SK-N-SH (cell line): Measurements from ENCODE around the gene CDK6. TPM values are rescaled to one million over a fixed set of nuclear protein-coding genes. Genes with fewer than 3 reads are reported as not detected.

Source experiments
- CTCF ChIA-PET: fragments of 300-600, 350-600 bp; formaldehyde crosslinking; extraction: SDS; loops from one replicate; lab custom pipeline; 2021; lab: Yijun Ruan, JAX
- POLR2A ChIA-PET: fragments of 350-600 bp; sonication (Branson Sonifier 250); formaldehyde crosslinking; extraction: SDS; loops from one replicate; lab custom pipeline; 2020; ENCODE audit warnings: antibody characterized with exemption, inconsistent platforms; lab: Yijun Ruan, JAX
- DNase-seq: peaks from one replicate; pipeline ENCODE4 v3.0.0; 2012
- H2AFZ ChIP-seq: fragments of 200-600 bp; sonication (generic); 2 replicates; pipeline ENCODE4 v1.8.1; 2016; ENCODE audit warnings: antibody characterized with exemption, mild to moderate bottlenecking, low read depth
- H3F3A ChIP-seq: fragments of 200-600 bp; sonication (generic); replicated peaks from 2 replicates; pipeline ENCODE3; 2016; ENCODE audit warnings: antibody characterized with exemption, mild to moderate bottlenecking; ENCODE audit not compliant: insufficient read depth
- H3K27ac ChIP-seq, 2 experiments: fragments of 200-500 bp in 1 of 2; fragments of 200-600 bp in 1 of 2; sonication (Bioruptor generic) in 1 of 2; sonication (generic), shearing (Covaris generic) in 1 of 2; 2 replicates each; pipeline versions ENCODE4 v1.5.1 to v1.6.1; 2014 to 2016; ENCODE audit warnings: low read depth in 2 of 2, inconsistent platforms in 1 of 2, low read length in 1 of 2, mild to moderate bottlenecking in 1 of 2, mixed read lengths in 1 of 2
- H3K27me3 ChIP-seq: fragments of 200-600 bp; sonication (generic), shearing (Covaris generic); 2 replicates; pipeline ENCODE4 v1.6.1; 2016; ENCODE audit warnings: mixed run types; ENCODE audit not compliant: insufficient read depth
- H3K36me3 ChIP-seq, 2 experiments: fragments of 200-500 bp in 1 of 2; fragments of 200-600 bp in 1 of 2; sonication (Bioruptor generic) in 1 of 2; sonication (generic) in 1 of 2; replicated peaks in 1 of 2; 2 replicates each; pipeline versions ENCODE3 to v1.5.1; 2014 to 2016; ENCODE audit warnings: low read length in 1 of 2, mild to moderate bottlenecking in 1 of 2; ENCODE audit not compliant: insufficient read depth in 2 of 2, control insufficient read depth in 1 of 2
- H3K4me1 ChIP-seq, 2 experiments: fragments of 200-500 bp in 1 of 2; fragments of 200-600 bp in 1 of 2; sonication (Bioruptor generic) in 1 of 2; sonication (generic), shearing (Covaris generic) in 1 of 2; 2 replicates each; pipeline versions ENCODE4 v1.5.1 to v1.6.1; 2014 to 2016; ENCODE audit warnings: low read depth in 1 of 2, low read length in 1 of 2, mixed run types in 1 of 2; ENCODE audit not compliant: insufficient read depth in 2 of 2, control insufficient read depth in 1 of 2
- H3K4me2 ChIP-seq: fragments of 200-600 bp; sonication (generic), shearing (Covaris generic); 2 replicates; pipeline ENCODE4 v1.6.1; 2017; ENCODE audit warnings: mixed run types
- H3K4me3 ChIP-seq, 2 experiments: fragments of 200-500 bp in 1 of 2; fragments of 200-600 bp in 1 of 2; sonication (Bioruptor generic) in 1 of 2; sonication (generic), shearing (Covaris generic) in 1 of 2; 2 replicates each; pipeline versions ENCODE4 v1.5.1 to v1.8.1; 2014 to 2016; ENCODE audit warnings: low read depth in 2 of 2, inconsistent platforms in 1 of 2, low read length in 1 of 2, mild to moderate bottlenecking in 1 of 2, mixed read lengths in 1 of 2, moderate library complexity in 1 of 2
- H3K79me2 ChIP-seq: fragments of 200-600 bp; sonication (generic); 2 replicates; pipeline ENCODE4 v1.8.1; 2017; ENCODE audit warnings: mild to moderate bottlenecking; ENCODE audit not compliant: insufficient read depth
- H3K9ac ChIP-seq: fragments of 200-600 bp; sonication (generic); 2 replicates; pipeline ENCODE4 v1.6.1; 2017; ENCODE audit warnings: mixed run types
- H3K9me2 ChIP-seq: fragments of 200-600 bp; sonication (generic); 2 replicates; pipeline ENCODE4 v1.6.1; 2017; ENCODE audit warnings: mixed run types
- H3K9me3 ChIP-seq: fragments of 200-600 bp; sonication (generic); 2 replicates; pipeline ENCODE4 v1.6.1; 2017; ENCODE audit warnings: mixed run types, mild to moderate bottlenecking, moderate library complexity
- H4K20me1 ChIP-seq: fragments of 200-600 bp; sonication (generic); 2 replicates; pipeline ENCODE4 v1.6.1; 2017; ENCODE audit warnings: mild to moderate bottlenecking, mixed run types; ENCODE audit not compliant: insufficient read depth
- EP300 ChIP-seq, 2 experiments: IDR thresholded peaks; 2 replicates each; pipeline versions ENCODE4 v1.4.0 to v1.6.1; 2012; ENCODE audit warnings: borderline replicate concordance in 1 of 2, low read depth in 1 of 2, low read length in 1 of 2
- FOSL2 ChIP-seq: IDR thresholded peaks from 2 replicates; pipeline ENCODE4 v1.4.0; 2012; ENCODE audit warnings: low read depth, mild to moderate bottlenecking, moderate library complexity, borderline replicate concordance
- FOXM1 ChIP-seq: IDR thresholded peaks from 2 replicates; pipeline ENCODE4 v1.4.0; 2012; ENCODE audit warnings: low read depth, mild to moderate bottlenecking
- GABPA ChIP-seq: IDR thresholded peaks from 2 replicates; pipeline ENCODE4 v1.4.0; 2012; ENCODE audit warnings: low read depth, mild to moderate bottlenecking
- GATA2 ChIP-seq: sonication (generic); formaldehyde crosslinking; IDR thresholded peaks from 2 replicates; pipeline ENCODE4 v1.5.0; 2020; ENCODE audit warnings: mild to moderate bottlenecking, missing genetic modification reagents
- MEF2A ChIP-seq: IDR thresholded peaks from 2 replicates; pipeline ENCODE4 v1.4.0; 2012; ENCODE audit warnings: low read depth, borderline replicate concordance
- MXI1 ChIP-seq: IDR thresholded peaks from 2 replicates; pipeline ENCODE4 v1.6.1; 2012; ENCODE audit warnings: mild to moderate bottlenecking, low read depth, low read length, improper control_type of control experiment
- NFIC ChIP-seq: IDR thresholded peaks from 2 replicates; pipeline ENCODE4 v1.4.0; 2012; ENCODE audit warnings: borderline replicate concordance
- TAF1 ChIP-seq: IDR thresholded peaks from 2 replicates; pipeline ENCODE4 v1.6.1; 2012; ENCODE audit warnings: low read depth, mild to moderate bottlenecking, low read length, moderate library complexity, borderline replicate concordance
- TCF12 ChIP-seq: IDR thresholded peaks from 2 replicates; pipeline ENCODE4 v1.4.0; 2012
- TEAD4 ChIP-seq: IDR thresholded peaks from 2 replicates; pipeline ENCODE4 v1.4.0; 2012; ENCODE audit warnings: mild to moderate bottlenecking, borderline replicate concordance; ENCODE audit not compliant: insufficient read depth
- USF2 ChIP-seq: fragments of 150-350 bp; IDR thresholded peaks from 2 replicates; pipeline ENCODE4 v1.6.1; 2017; ENCODE audit warnings: antibody characterized with exemption, low read length, low read depth, borderline replicate concordance
- ZBTB33 ChIP-seq: IDR thresholded peaks from 2 replicates; pipeline ENCODE4 v1.4.0; 2012; ENCODE audit warnings: low read depth, borderline replicate concordance
- WGBS: methylation state at CpG from one replicate; pipeline ENCODE4 v1.1.6; 2017; ENCODE audit warnings: low lambda C conversion rate; 5-methylcytosine and 5-hydroxymethylcytosine counted together
- polyA plus RNA-seq, 3 experiments: library from polyadenylated mRNA; depleted of rRNA; stranded (reverse); fragments of >200 nt; gene quantifications; 2 replicates each; pipeline ENCODE4 v1.2.3, GENCODE V29; 2012
- TF ChIP-seq, protein P1 (sequence below): IDR thresholded peaks from 2 replicates; pipeline ENCODE4 v1.4.0; 2012; ENCODE audit warnings: low read depth, borderline replicate concordance
- TF ChIP-seq, protein P2 (sequence below): IDR thresholded peaks from 2 replicates; pipeline ENCODE4 v1.6.1; 2012; ENCODE audit warnings: mild to moderate bottlenecking, low read depth, low read length, moderate library complexity
- TF ChIP-seq, protein P3 (sequence below): fragments of 150-350 bp; IDR thresholded peaks from 2 replicates; pipeline ENCODE4 v1.6.1; 2016; ENCODE audit warnings: mild to moderate bottlenecking, low read depth, low read length

Gene CDK6
- polyA plus RNA-seq, 1 of the 3 experiments (the other 2 are of a cell fraction) = 30.3 TPM

GRCh38 chr7:92840316-92840715 lies 3.9 kb upstream of the CDK6 start:
- H3K27ac ChIP-seq = no peak overlapping the region
- no peaks in the 10 kb centered on the region for H3K36me3 ChIP-seq
- 85% methylated on average over 5 of the region's 5 CpGs for WGBS
- H3K9me3 ChIP-seq = no peaks in the 10 kb centered on the region
- no peaks in the 10 kb centered on the region for H3K9me2 ChIP-seq
- no peak for DNase-seq
- H3K79me2 ChIP-seq = peaks cover 8% of the 10 kb centered on the region
- no peak overlapping the region for H3K4me3 ChIP-seq
- peaks cover 10% of the 10 kb centered on the region for H3F3A ChIP-seq
- TF ChIP-seq, protein P1, sequence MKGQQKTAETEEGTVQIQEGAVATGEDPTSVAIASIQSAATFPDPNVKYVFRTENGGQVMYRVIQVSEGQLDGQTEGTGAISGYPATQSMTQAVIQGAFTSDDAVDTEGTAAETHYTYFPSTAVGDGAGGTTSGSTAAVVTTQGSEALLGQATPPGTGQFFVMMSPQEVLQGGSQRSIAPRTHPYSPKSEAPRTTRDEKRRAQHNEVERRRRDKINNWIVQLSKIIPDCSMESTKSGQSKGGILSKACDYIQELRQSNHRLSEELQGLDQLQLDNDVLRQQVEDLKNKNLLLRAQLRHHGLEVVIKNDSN = no peak
- TF ChIP-seq FOSL2 = no peak
- TF ChIP-seq GABPA = no peak
- no peak for TF ChIP-seq ZBTB33
- no peak for TF ChIP-seq EP300 (IDR thresholded peaks at IDR 0.05; ENCODE audit: borderline replicate concordance in 1 of 2, low read depth in 1 of 2, low read length in 1 of 2)
- no peak for TF ChIP-seq FOXM1
- TF ChIP-seq, protein P2, sequence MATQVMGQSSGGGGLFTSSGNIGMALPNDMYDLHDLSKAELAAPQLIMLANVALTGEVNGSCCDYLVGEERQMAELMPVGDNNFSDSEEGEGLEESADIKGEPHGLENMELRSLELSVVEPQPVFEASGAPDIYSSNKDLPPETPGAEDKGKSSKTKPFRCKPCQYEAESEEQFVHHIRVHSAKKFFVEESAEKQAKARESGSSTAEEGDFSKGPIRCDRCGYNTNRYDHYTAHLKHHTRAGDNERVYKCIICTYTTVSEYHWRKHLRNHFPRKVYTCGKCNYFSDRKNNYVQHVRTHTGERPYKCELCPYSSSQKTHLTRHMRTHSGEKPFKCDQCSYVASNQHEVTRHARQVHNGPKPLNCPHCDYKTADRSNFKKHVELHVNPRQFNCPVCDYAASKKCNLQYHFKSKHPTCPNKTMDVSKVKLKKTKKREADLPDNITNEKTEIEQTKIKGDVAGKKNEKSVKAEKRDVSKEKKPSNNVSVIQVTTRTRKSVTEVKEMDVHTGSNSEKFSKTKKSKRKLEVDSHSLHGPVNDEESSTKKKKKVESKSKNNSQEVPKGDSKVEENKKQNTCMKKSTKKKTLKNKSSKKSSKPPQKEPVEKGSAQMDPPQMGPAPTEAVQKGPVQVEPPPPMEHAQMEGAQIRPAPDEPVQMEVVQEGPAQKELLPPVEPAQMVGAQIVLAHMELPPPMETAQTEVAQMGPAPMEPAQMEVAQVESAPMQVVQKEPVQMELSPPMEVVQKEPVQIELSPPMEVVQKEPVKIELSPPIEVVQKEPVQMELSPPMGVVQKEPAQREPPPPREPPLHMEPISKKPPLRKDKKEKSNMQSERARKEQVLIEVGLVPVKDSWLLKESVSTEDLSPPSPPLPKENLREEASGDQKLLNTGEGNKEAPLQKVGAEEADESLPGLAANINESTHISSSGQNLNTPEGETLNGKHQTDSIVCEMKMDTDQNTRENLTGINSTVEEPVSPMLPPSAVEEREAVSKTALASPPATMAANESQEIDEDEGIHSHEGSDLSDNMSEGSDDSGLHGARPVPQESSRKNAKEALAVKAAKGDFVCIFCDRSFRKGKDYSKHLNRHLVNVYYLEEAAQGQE = no peak
- no peak for TF ChIP-seq GATA2
- no peak for TF ChIP-seq TEAD4
- no peak for TF ChIP-seq USF2
- TF ChIP-seq TAF1 = no peak
- no peak for TF ChIP-seq NFIC
- no peak for TF ChIP-seq TCF12
- TF ChIP-seq, protein P3, sequence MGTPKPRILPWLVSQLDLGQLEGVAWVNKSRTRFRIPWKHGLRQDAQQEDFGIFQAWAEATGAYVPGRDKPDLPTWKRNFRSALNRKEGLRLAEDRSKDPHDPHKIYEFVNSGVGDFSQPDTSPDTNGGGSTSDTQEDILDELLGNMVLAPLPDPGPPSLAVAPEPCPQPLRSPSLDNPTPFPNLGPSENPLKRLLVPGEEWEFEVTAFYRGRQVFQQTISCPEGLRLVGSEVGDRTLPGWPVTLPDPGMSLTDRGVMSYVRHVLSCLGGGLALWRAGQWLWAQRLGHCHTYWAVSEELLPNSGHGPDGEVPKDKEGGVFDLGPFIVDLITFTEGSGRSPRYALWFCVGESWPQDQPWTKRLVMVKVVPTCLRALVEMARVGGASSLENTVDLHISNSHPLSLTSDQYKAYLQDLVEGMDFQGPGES = no peak
- no peak for TF ChIP-seq MEF2A
- TF ChIP-seq MXI1 = no peak
- TF ChIP-seq, all 33 proteins: peak for 0
- H3K4me2 ChIP-seq = no peak overlapping the region
- peaks cover 3 to 8% of the 10 kb centered on the region in 2 experiments; a peak in 2 of 4 replicates for H3K4me1 ChIP-seq
- no peaks in the 10 kb centered on the region for H3K27me3 ChIP-seq
- CTCF ChIA-PET = no interaction called here
- H4K20me1 ChIP-seq = no peaks in the 10 kb centered on the region
- no peak overlapping the region for H3K9ac ChIP-seq
- no peak overlapping the region for H2AFZ ChIP-seq
- POLR2A ChIA-PET = no interaction called here
